Pancreas (tissue), 10 donors: Measurements from ENCODE around the gene MSI2. TPM values are rescaled to one million over a fixed set of nuclear protein-coding genes. Genes with fewer than 3 reads are reported as not detected.
A peak's percentile ranks its signal among the peaks of the same experiment; 100 is the strongest.

Source experiments
- ATAC-seq, 4 donors: fragments of 200-7000 bp; cut with Tn5 transposase; one replicate each; pipeline versions ENCODE4 v1.8.0 to v1.9.1; 2020; ENCODE audit warnings: mild to moderate bottlenecking in 4 of 4, moderate library complexity in 4 of 4
- DNase-seq, 6 donors: peaks; one replicate each; pipeline ENCODE4 v3.0.0-alpha.2; 2020
- FAIRE-seq: peaks from 2 replicates; lab custom pipeline; 2012; peaks lifted over from hg19 to GRCh38; lab: Jason Lieb, UNC
- H3K27ac ChIP-seq, 4 donors: fragments of 200-600 bp; sonication (generic); 1 replicate in 3 of 4; 2 replicates in 1 of 4; pipeline versions ENCODE4 v1.5.0 to v1.8.0; 2020
- H3K27me3 ChIP-seq, 4 donors: fragments of 200-600 bp; one replicate each; pipeline ENCODE4 v1.8.0; 2021
- H3K36me3 ChIP-seq, 3 donors: fragments of 200-600 bp; sonication (generic) in 1 of 3; one replicate each; pipeline versions ENCODE4 v1.5.0 to v1.8.0; 2020 to 2021
- H3K4me1 ChIP-seq, 3 donors: fragments of 200-600 bp; one replicate each; pipeline ENCODE4 v1.8.0; 2021
- H3K4me3 ChIP-seq, 4 donors: fragments of 200-600 bp; sonication (generic) in 2 of 4; one replicate each; pipeline versions ENCODE4 v1.5.0 to v1.8.0; 2020 to 2021
- H3K9me3 ChIP-seq, 4 donors: fragments of 200-600 bp; one replicate each; pipeline ENCODE4 v1.8.0; 2021
- WGBS, 2 donors: extraction: QIAGEN DNeasy Blood & Tissue Kit; methylation state at CpG; one replicate each; pipeline ENCODE4 v1.1.7; 2013; 5-methylcytosine and 5-hydroxymethylcytosine counted together
- intact Hi-C, 3 donors: fragments of 100-400 bp; cut with DNase I; formaldehyde crosslinking; loops; one replicate each; pipeline versions ENCODE4 v1.11.1 to v1.14.2; 2022
- polyA plus RNA-seq, 2 donors: library from polyadenylated mRNA; stranded (reverse); fragments of 200-250 nt; gene quantifications; one replicate each; pipeline ENCODE4 v1.2.3, GENCODE V29; 2013
- total RNA-seq, 6 donors: library from RNA; stranded (reverse); fragmentation: NEBNext Ultra II Directional in 4 of 6; extraction: Animal tissue kit (Norgen Biotek cat#: 25700) in 4 of 6; gene quantifications; one replicate each; pipeline versions ENCODE4 v1.2.1 to v1.2.4, GENCODE V29; 2021 to 2023
- TF ChIP-seq, protein P1 (sequence below), 4 donors: fragments of 200-600 bp; sonication (generic) in 3 of 4; IDR thresholded peaks; one replicate each; pipeline versions ENCODE4 v1.5.0 to v1.8.0; 2021; ENCODE audit warnings: antibody characterized with exemption in 4 of 4
- donor health status: healthy with polysubstance abuse.
- donor health status: DM: no; HTN: no; CAD: no; lungs with moderate emphysema.
- donor health status: DM: no; HTN: no; CAD: no.
- donor health status: control.
- donor health status: control.
- donor health status: Bipolar disorder and iron deficiency.
- donor health status: DM: yes; HTN: yes; CAD: no.
- donor health status: DM: no; HTN: no; CAD: no.
- donor health status: DM: no; HTN: no; CAD: no.
- donor health status: DM: yes; HTN: yes; CAD: no.

The MSI2 gene
- total and polyA plus RNA-seq, 8 donors = 10.4 to 48.9 (median 30.1) TPM

DNA sequence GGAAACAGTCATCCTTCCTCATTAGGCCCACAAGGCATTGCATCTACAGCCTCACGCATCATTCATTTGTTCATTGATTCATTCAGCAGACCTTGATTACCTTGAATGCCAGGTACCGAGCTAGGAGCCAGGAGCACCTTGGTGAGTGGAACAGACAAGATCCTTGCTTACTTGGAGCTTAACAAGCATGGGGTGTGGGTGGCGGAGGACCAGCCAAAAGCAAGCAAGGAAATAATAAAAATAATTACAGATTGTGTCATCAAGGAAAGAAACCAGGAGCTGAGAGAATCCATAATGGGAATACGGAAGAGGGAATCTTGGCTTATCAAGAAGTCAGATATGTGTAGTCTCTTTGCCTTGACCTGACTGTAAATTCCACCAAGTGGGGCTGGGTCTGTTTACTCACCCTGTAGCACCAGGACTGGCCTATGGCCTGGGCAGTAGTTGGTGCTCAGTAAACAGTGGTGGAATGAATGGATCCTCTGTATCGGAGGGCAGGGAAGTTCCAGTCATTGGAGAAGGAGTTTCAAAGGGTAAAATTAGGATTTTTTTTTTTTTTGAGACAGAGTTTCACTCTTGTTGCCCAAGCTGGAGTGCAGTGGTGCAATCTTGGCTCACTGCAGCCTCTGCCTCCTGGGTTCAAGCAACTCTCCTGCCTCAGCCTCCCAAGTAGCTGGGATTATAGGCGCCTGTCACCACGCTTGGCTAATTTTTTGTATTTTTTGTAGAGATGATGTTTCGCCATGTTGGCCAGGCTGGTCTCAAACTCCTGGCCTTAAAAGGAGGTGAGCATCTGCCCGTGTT is 157.7 kb downstream of the MSI2 start:
- H3K27me3 ChIP-seq = no peaks in the 10 kb centered on the region
- peak overlapping the region in 2 of 4 donors; percentile 50 to 67 for H3K27ac ChIP-seq

DNA sequence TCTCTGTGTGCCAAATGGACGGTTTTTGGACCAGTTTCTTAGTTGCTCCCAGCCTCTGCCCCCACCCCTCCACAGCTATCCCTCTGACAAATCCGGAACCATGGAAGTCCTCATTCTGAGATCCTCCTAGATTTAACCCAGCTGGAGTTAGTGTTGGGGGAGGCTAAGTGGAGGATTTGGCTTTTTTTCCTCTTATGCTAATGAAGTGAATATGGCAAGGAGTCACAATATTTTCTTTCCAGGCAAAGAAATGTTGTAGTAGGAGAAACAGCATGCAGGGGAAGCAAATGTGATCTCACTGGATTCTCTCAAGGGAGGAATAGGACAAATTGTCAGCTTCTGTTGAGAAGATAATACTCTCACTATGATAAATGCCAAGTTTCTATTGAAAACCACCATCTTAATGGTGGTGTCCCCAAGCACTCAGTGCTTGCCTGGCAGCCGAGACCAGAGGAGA is 159.5 kb downstream of the MSI2 start:
- intact Hi-C loops = no loop called here
- no peaks in the 10 kb centered on the region for H3K27me3 ChIP-seq
- no peak for DNase-seq
- ATAC-seq = peak in 1 of 4 donors; percentile 27
- H3K27ac ChIP-seq = no peak overlapping the region
- WGBS, 2 donors = 76 to 78% methylated on average over 3 of the region's 3 CpGs
- H3K9me3 ChIP-seq = no peaks in the 10 kb centered on the region
- no peak for FAIRE-seq
- H3K4me3 ChIP-seq = no peak overlapping the region
- H3K36me3 ChIP-seq = no peaks in the 10 kb centered on the region
- TF ChIP-seq, protein P1, sequence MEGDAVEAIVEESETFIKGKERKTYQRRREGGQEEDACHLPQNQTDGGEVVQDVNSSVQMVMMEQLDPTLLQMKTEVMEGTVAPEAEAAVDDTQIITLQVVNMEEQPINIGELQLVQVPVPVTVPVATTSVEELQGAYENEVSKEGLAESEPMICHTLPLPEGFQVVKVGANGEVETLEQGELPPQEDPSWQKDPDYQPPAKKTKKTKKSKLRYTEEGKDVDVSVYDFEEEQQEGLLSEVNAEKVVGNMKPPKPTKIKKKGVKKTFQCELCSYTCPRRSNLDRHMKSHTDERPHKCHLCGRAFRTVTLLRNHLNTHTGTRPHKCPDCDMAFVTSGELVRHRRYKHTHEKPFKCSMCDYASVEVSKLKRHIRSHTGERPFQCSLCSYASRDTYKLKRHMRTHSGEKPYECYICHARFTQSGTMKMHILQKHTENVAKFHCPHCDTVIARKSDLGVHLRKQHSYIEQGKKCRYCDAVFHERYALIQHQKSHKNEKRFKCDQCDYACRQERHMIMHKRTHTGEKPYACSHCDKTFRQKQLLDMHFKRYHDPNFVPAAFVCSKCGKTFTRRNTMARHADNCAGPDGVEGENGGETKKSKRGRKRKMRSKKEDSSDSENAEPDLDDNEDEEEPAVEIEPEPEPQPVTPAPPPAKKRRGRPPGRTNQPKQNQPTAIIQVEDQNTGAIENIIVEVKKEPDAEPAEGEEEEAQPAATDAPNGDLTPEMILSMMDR (IDR thresholded peaks at IDR 0.05) = no peak
- H3K4me1 ChIP-seq = no peaks in the 10 kb centered on the region

More for the DNA sequence above, 157.7 kb downstream of the MSI2 start:
- H3K36me3 ChIP-seq = no peaks in the 10 kb centered on the region
- no peaks in the 10 kb centered on the region for H3K9me3 ChIP-seq
- no peaks in the 10 kb centered on the region for H3K4me1 ChIP-seq
- H3K4me3 ChIP-seq = no peak overlapping the region
- peak in 3 of 4 donors; percentile 51 to 84 (median 64) for ATAC-seq
- intact Hi-C loops = no loop called here
- no peak for FAIRE-seq
- DNase-seq = no peak
- TF ChIP-seq, protein P1 (IDR thresholded peaks at IDR 0.05) = no peak
- WGBS, 2 donors = 87 to 88% methylated on average over 9 of the region's 9 CpGs

DNA sequence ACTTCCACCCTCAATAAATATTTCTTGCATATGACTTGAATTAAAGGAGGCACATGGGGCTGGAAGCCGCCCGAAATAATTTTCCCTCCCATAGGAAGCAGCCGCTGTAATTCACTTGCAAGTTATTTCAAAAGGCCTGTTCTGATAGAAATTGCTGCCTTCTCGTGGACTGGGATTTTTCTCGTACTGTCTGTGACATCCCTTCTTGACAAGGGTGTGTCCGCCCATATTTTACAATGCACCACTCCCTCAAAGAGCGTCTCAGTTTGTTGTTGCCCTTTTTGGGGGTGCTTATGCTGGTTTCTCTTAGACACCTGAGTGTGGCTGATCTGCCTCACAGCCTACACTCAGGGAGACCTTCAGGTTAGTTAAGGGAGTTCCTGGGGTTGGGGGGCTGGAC is 160.0 kb downstream of the MSI2 start:
- Histone ChIP-seq H3K36me3 (no peaks in the 10 kb centered on the region), H3K4me1 (no peaks in the 10 kb centered on the region), H3K9me3 (no peaks in the 10 kb centered on the region), H3K27ac (no peak overlapping the region), H3K27me3 (no peaks in the 10 kb centered on the region), H3K4me3 (no peak overlapping the region)
- ATAC-seq (no peak), DNase-seq (no peak), FAIRE-seq (no peak)
- TF ChIP-seq, protein P1 (IDR thresholded peaks at IDR 0.05) = no peak
- intact Hi-C loops = no loop called here
- WGBS, 2 donors = 93 to 95% methylated on average over 7 of the region's 7 CpGs

DNA sequence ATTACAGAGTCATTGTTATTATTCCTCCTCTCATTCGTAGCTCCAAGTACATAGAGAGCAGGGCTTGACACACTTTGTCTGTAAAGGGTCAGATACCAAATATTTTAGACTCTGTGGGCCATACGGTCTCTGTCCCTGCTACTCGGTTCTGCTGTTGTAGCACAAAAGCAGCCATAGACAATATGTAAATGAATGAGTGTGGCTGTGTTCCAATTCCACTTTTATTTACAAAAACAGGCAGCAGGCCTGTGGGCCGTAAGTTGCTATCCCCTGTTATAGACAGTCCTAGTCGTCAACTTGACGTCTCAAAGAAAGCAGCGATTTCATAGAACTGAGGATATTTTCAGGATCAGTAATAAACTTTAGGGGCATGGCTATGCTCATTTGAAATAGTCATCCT is 161.6 kb downstream of the MSI2 start:
- no peaks in the 10 kb centered on the region for H3K9me3 ChIP-seq
- no peak overlapping the region for H3K4me3 ChIP-seq
- H3K4me1 ChIP-seq = no peaks in the 10 kb centered on the region
- 89 to 90% methylated on average over 7 of the region's 7 CpGs for WGBS, 2 donors
- H3K27me3 ChIP-seq = no peaks in the 10 kb centered on the region
- intact Hi-C loops = no loop called here
- DNase-seq = no peak
- FAIRE-seq = no peak
- no peak overlapping the region for H3K27ac ChIP-seq
- TF ChIP-seq, protein P1 (IDR thresholded peaks at IDR 0.05) = no peak
- H3K36me3 ChIP-seq = no peaks in the 10 kb centered on the region
- ATAC-seq = no peak
